ENCODE data around the gene NXT1.

NXT1 gene

DNA sequence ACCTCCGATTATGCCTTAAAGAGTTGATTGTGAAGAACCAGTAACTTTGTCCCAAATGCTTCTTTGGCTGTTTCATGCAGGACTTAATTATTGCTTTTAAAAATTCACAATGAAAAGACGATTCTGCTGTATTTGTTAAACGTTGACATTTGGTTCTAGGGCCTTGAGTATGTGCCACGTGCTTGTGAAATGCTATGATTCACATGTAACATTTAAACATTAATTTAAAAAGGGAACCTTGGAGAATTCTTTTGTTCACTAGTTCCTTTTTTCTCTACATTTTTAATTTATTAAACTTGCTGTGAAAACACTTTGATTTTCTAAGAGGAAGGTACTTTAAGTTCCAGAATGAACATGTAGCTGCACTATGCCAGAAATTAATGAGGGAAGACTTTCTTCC, 20.9 kb downstream of the NXT1 start:
- Histone ChIP-seq H3K9me3 (ENCODE audit: control insufficient read depth, low read depth, low read length) (no peaks in the 10 kb centered on the region), H3K27ac (ENCODE audit: low read length) (no peak overlapping the region), H3K9ac (ENCODE audit: low read length) (no peak overlapping the region), H3K27me3 (ENCODE audit: control insufficient read depth, insufficient read depth, low read length) (no peaks in the 10 kb centered on the region), H3K36me3 (ENCODE audit: control insufficient read depth, low read depth, low read length) (peaks cover 71% of the 10 kb centered on the region), H3K4me3 (ENCODE audit: low read length) (no peak overlapping the region), H3K4me1 (ENCODE audit: control insufficient read depth, low read depth, low read length) (no peaks in the 10 kb centered on the region)

DNA sequence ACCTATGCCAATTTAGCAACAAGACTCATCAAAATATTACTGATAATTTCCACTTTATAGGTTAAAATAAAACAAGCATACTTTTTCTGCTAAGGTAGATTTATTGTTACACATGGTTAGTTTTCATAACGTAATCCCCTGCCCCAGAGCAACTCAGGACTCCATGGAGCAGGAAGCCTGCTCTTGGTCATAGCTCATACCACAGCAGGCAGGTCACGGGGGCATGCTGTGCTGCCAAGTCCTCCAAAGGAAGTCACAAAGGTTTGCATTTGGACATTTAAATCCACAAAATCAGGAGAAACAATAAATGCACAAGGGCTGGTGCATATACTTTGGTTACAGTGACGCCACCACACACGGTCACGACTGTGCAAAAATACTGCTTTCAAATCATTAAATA, 23.9 kb downstream of the NXT1 start:
- Histone ChIP-seq H3K9ac (ENCODE audit: low read length) (no peak overlapping the region), H3K9me3 (ENCODE audit: control insufficient read depth, low read depth, low read length) (no peaks in the 10 kb centered on the region), H3K27ac (ENCODE audit: low read length) (no peak overlapping the region), H3K27me3 (ENCODE audit: control insufficient read depth, insufficient read depth, low read length) (no peaks in the 10 kb centered on the region), H3K36me3 (ENCODE audit: control insufficient read depth, low read depth, low read length) (peaks cover 75% of the 10 kb centered on the region), H3K4me3 (ENCODE audit: low read length) (no peak overlapping the region), H3K4me1 (ENCODE audit: control insufficient read depth, low read depth, low read length) (no peaks in the 10 kb centered on the region)

DNA sequence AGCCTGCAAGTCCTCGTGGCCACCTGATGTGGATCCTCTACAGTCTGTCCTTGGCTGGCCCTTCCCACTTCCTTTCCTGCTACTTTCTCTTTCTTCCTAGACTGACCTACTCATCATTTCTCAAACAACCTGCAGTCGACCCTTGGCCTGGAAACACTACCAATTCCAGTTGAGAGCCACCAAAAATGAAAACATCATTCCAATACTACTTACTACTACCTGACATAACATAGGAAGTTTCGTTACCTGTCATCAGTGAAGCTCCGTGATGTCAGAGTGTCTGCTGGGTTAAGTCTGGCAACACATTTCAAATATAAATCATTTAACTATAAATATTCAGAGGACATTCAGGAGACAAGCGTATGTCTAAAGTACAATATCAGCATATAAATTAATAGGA, 25.2 kb downstream of the NXT1 start:
- no peaks in the 10 kb centered on the region for H3K4me1 ChIP-seq (ENCODE audit: control insufficient read depth, low read depth, low read length)
- H3K27me3 ChIP-seq (ENCODE audit: control insufficient read depth, insufficient read depth, low read length), result no peaks in the 10 kb centered on the region
- peaks cover 71% of the 10 kb centered on the region for H3K36me3 ChIP-seq (ENCODE audit: control insufficient read depth, low read depth, low read length)
- H3K9me3 ChIP-seq (ENCODE audit: control insufficient read depth, low read depth, low read length), result no peaks in the 10 kb centered on the region
- H3K4me3 ChIP-seq (ENCODE audit: low read length), result no peak overlapping the region
- no peak overlapping the region for H3K27ac ChIP-seq (ENCODE audit: low read length)
- no peak overlapping the region for H3K9ac ChIP-seq (ENCODE audit: low read length)

DNA sequence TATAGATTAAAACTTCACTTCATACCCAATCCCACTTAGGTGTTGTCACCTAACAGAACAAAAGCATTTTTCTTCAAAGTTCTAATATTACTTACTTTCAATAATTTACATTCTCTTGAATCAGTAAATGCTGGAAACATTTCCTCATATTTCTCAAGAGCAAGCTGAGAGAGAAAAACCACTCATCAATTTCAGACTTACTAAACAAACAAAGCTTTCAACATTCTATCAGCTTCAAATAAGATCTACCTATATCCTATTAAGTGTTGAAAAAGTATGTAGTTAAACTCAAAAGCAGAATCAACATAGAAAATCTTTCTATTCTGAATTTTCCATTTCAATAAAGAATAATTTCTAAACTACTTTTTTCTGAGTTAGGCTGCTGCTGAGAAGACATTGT, 29.2 kb downstream of the NXT1 start:
- Histone ChIP-seq H3K4me1 (ENCODE audit: control insufficient read depth, low read depth, low read length) (no peaks in the 10 kb centered on the region), H3K36me3 (ENCODE audit: control insufficient read depth, low read depth, low read length) (peaks cover 38% of the 10 kb centered on the region), H3K9ac (ENCODE audit: low read length) (no peak overlapping the region), H3K27ac (ENCODE audit: low read length) (no peak overlapping the region), H3K4me3 (ENCODE audit: low read length) (no peak overlapping the region), H3K27me3 (ENCODE audit: control insufficient read depth, insufficient read depth, low read length) (no peaks in the 10 kb centered on the region), H3K9me3 (ENCODE audit: control insufficient read depth, low read depth, low read length) (no peaks in the 10 kb centered on the region)

GRCh38 chr20:23381876-23382275, 31.3 kb downstream of the NXT1 start:
- Histone ChIP-seq H3K9ac (ENCODE audit: low read length) (no peak overlapping the region), H3K27me3 (ENCODE audit: control insufficient read depth, insufficient read depth, low read length) (no peaks in the 10 kb centered on the region), H3K4me3 (ENCODE audit: low read length) (no peak overlapping the region), H3K27ac (ENCODE audit: low read length) (no peak overlapping the region), H3K9me3 (ENCODE audit: control insufficient read depth, low read depth, low read length) (no peaks in the 10 kb centered on the region), H3K36me3 (ENCODE audit: control insufficient read depth, low read depth, low read length) (peaks cover 26% of the 10 kb centered on the region), H3K4me1 (ENCODE audit: control insufficient read depth, low read depth, low read length) (no peaks in the 10 kb centered on the region)

GRCh38 chr20:23386304-23387117, 35.9 kb downstream of the NXT1 start:
- Histone ChIP-seq H3K4me3 (ENCODE audit: low read length) (no peak overlapping the region), H3K27ac (ENCODE audit: low read length) (no peak overlapping the region), H3K9me3 (ENCODE audit: control insufficient read depth, low read depth, low read length) (no peaks in the 10 kb centered on the region), H3K36me3 (ENCODE audit: control insufficient read depth, low read depth, low read length) (peaks cover 5% of the 10 kb centered on the region), H3K27me3 (ENCODE audit: control insufficient read depth, insufficient read depth, low read length) (no peaks in the 10 kb centered on the region), H3K4me1 (ENCODE audit: control insufficient read depth, low read depth, low read length) (peaks cover 4% of the 10 kb centered on the region), H3K9ac (ENCODE audit: low read length) (no peak overlapping the region)

DNA sequence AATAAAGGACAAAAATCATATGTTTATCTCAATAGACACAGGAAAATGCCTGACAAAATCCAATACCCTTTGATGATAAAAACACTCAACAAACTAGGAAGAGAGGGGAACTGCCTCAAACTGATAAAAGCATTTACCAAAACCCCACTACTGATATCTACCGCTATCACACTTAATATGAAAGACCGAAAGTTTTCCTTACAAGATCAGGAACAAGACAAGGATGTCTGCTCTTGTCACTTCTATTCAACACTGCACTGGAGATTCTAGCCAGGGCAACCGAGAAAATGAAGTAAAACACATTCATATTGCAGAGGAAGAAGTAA, 36.5 kb downstream of the NXT1 start:
- Histone ChIP-seq H3K9ac (ENCODE audit: low read length) (no peak overlapping the region), H3K27me3 (ENCODE audit: control insufficient read depth, insufficient read depth, low read length) (no peaks in the 10 kb centered on the region), H3K4me3 (ENCODE audit: low read length) (no peak overlapping the region), H3K27ac (ENCODE audit: low read length) (no peak overlapping the region), H3K36me3 (ENCODE audit: control insufficient read depth, low read depth, low read length) (peaks cover 5% of the 10 kb centered on the region), H3K4me1 (ENCODE audit: control insufficient read depth, low read depth, low read length) (peaks cover 10% of the 10 kb centered on the region), H3K9me3 (ENCODE audit: control insufficient read depth, low read depth, low read length) (no peaks in the 10 kb centered on the region)

DNA sequence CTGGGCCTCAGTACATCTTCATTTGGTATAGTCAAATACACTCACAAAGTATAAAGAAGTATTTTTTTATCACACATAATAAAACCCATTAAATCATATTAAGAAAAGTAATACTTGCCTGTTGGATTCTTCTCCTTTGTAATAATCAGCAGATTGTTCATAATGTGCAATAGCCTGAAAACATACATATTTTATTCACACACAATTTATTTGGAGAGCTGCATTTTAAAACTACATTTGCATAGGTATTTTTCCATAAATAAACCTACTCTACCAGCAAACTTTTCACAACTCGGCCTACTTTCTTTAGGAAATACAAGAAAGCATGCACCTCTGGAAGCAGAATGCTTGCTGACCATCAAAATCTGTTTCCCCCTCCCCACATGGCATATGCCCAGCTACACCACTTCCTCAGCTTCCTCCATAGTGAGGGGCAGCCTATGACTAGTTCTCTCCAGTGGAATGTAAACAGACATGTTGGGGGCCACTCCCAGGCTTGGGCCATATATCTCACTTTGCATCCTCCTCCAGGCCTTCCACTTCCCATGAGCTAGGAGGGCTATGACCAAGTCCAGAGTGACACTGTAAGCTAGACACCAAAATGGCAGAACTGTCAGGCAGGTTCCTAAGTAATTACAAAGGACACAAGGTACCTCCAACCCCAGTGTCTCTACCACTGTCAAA, 39.6 kb downstream of the NXT1 start:
- H3K27me3 ChIP-seq (ENCODE audit: control insufficient read depth, insufficient read depth, low read length), result no peaks in the 10 kb centered on the region
- H3K27ac ChIP-seq (ENCODE audit: low read length), result no peak overlapping the region
- H3K9me3 ChIP-seq (ENCODE audit: control insufficient read depth, low read depth, low read length), result no peaks in the 10 kb centered on the region
- no peak overlapping the region for H3K4me3 ChIP-seq (ENCODE audit: low read length)
- H3K4me1 ChIP-seq (ENCODE audit: control insufficient read depth, low read depth, low read length), result peaks cover 10% of the 10 kb centered on the region
- H3K36me3 ChIP-seq (ENCODE audit: control insufficient read depth, low read depth, low read length), result peaks cover 14% of the 10 kb centered on the region
- H3K9ac ChIP-seq (ENCODE audit: low read length), result no peak overlapping the region

DNA sequence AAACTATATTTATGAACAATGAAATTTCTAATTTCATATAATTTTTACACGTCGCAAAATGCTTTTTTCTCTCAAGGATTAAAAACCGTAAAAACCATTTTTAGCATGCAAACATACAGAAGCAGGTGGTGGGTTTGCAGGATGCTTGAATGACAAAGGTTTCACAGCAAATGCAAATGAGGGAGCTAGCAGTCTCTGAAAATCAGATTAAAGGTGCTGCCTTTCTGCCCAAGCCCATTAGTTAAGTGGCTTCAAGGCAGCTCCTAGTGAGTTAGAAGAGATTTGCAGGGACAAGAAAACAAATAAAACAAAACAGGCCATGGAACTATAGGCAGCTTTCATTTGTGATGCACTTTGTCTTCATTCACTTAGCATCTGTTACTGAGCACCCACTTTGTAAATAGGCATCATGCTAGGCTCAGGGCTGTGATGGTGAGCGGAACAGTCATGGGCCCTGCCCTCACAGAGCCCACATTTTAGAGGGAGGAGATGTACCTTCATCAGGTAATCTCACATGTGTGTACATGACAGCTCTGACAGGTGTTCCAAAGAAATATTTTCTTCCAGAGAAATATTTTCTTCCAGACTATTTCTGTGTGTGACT, 41.2 kb downstream of the NXT1 start:
- Histone ChIP-seq H3K27me3 (ENCODE audit: control insufficient read depth, insufficient read depth, low read length) (no peaks in the 10 kb centered on the region), H3K27ac (ENCODE audit: low read length) (no peak overlapping the region), H3K4me1 (ENCODE audit: control insufficient read depth, low read depth, low read length) (peaks cover 10% of the 10 kb centered on the region), H3K9ac (ENCODE audit: low read length) (no peak overlapping the region), H3K9me3 (ENCODE audit: control insufficient read depth, low read depth, low read length) (no peaks in the 10 kb centered on the region), H3K4me3 (ENCODE audit: low read length) (no peak overlapping the region), H3K36me3 (ENCODE audit: control insufficient read depth, low read depth, low read length) (peaks cover 14% of the 10 kb centered on the region)

DNA sequence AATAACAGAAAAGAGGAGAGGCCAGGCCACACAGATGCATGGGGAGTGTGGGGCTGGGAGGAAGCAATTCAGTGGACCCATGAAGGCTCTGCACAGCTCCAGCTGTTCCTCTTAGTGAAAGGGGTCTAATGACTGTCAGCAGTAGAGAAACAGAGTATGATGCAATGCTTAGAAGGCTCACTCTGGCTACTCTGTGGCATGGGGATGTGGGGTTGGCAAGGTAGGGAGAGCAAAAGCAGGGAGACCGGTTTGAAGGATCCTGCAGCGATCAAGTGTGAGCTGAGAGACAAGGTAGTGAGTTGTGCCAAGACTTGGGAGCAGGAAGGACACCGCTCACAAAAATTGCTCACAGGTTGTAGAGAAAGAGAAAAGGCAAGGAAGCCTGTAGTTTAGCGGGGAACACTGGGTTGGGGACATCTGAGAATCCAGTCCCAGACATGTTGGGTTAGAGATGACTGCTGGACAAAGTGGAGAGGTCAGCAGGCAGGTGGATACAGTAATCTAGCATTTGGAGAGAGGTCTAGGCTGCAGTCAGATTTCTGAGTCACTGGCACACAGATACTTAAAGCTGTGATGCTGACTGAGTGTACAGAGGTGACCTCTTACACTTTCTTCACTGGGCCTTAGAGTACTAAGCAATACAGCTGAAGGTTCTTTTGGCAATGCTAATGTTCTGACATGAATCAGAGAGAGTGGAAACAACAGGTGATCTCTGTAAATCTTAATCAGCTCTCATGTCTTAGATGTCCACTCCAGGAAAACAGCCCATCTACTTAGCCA, 43.6 kb downstream of the NXT1 start:
- no peak overlapping the region for H3K4me3 ChIP-seq (ENCODE audit: low read length)
- peaks cover 10% of the 10 kb centered on the region for H3K4me1 ChIP-seq (ENCODE audit: control insufficient read depth, low read depth, low read length)
- no peaks in the 10 kb centered on the region for H3K27me3 ChIP-seq (ENCODE audit: control insufficient read depth, insufficient read depth, low read length)
- H3K9ac ChIP-seq (ENCODE audit: low read length), result no peak overlapping the region
- no peaks in the 10 kb centered on the region for H3K9me3 ChIP-seq (ENCODE audit: control insufficient read depth, low read depth, low read length)
- H3K36me3 ChIP-seq (ENCODE audit: control insufficient read depth, low read depth, low read length), result peaks cover 13% of the 10 kb centered on the region
- H3K27ac ChIP-seq (ENCODE audit: low read length), result no peak overlapping the region

- Histone ChIP-seq H3K27me3 (ENCODE audit: control insufficient read depth, insufficient read depth, low read length) (no peaks in the 10 kb centered on the region), H3K27ac (ENCODE audit: low read length) (no peak overlapping the region), H3K9ac (ENCODE audit: low read length) (no peak overlapping the region), H3K4me3 (ENCODE audit: low read length) (no peak overlapping the region), H3K9me3 (ENCODE audit: control insufficient read depth, low read depth, low read length) (no peaks in the 10 kb centered on the region), H3K36me3 (ENCODE audit: control insufficient read depth, low read depth, low read length) (peaks cover 14% of the 10 kb centered on the region), H3K4me1 (ENCODE audit: control insufficient read depth, low read depth, low read length) (peaks cover under 1% of the 10 kb centered on the region)
Measured at GRCh38 chr20:23396950-23397627, 46.5 kb downstream of the NXT1 start.

Measured in iPS-18a (cell line).